Effector CD4-positive, alpha-beta T cell (primary cell): ENCODE results near the gene IPCEF1.
"Not testable (repeated sequence)": the region's sequence is repeated elsewhere in the genome, so short reads cannot be mapped to it uniquely, and the experiment has no call there.

Experiments
- DNase-seq: peaks from one replicate; pipeline ENCODE4 v3.0.0-alpha.2; 2020

Gene IPCEF1

DNA sequence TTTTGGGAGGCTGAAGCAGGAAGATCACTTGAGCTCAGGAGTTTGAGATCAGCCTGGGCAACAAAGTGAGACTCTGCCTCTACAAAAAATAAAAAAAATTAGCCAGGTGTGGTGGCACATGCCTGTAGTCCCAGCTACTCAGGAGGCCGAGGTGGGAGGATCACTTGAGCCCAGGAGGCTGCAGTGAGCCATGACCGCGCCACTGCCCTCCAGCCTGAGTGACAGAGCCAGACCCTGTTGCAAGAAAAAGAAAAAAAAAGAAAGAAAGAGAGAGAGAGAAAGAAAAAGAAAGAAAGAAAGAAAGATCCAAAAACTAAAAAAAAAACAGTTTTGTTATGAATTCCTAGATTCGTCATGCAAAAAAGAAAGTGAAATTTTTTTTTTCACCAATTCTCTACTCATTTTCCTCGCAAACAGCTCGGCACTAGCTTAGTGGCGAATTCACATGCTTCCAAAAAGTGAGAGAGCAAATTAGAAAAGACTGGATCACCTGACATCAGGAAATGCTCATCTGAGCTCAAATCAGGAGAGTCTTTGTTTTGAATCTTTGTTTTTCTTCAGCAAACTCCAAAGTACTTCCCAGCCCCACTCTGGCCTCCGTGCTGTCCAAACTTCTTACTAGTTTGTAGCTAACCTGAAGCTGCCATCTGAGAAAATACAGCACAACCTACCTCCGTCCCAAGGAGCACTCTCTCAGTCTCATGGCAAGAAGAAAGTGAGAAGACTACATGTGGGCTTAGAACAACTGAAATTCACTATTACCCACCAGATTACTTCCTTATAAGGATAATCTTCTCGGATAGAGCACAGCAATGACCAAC lies 27.0 kb downstream of the IPCEF1 start:
- no peak for DNase-seq

GRCh38 chr6:154327313-154327712 lies 29.3 kb downstream of the IPCEF1 start:
- not testable (repeated sequence) for DNase-seq

DNA sequence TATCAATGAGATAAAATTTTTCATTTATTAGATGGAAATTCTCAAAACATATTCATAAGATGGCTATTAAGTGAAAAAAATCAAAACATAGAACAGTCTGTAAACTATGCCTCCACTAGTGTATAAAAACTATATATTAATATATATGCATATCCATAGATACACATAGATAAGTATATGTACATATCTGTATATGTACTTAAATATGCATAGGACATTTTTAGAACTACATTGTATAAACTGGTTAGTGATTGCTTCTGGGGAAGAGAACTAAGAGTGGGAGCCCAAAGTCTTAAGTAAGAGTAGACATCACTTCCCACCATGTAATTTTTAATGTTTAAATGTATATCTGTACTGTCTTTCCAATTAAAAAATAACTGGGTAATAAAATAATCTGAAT lies 31.5 kb downstream of the IPCEF1 start:
- DNase-seq: no peak

GRCh38 chr6:154320181-154320580 lies 36.4 kb downstream of the IPCEF1 start:
- no peak for DNase-seq

GRCh38 chr6:154319231-154319858 lies 37.3 kb downstream of the IPCEF1 start:
- DNase-seq: no peak

- DNase-seq: no peak
These were observed 37.9 kb downstream of the IPCEF1 start for GRCh38 chr6:154318721-154319120.

DNA sequence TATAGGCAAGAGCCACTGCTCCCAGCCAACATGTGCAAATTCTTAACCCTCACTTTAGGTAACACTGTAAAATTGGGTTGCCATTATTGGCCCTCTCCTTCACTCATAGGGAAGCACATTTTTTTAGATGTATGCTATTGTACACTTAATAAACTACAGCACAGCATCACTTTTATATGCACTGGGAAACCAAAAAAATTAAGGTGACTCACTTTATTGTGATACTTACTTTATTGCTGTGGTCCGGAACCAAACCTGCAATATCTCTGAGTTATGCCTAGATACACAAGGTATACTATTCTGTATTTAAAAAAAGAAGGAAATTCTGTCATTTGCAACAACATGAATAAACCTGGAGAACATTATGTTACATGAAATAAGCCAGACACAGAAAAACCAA lies 40.5 kb downstream of the IPCEF1 start:
- DNase-seq: no peak

- DNase-seq: no peak
These were observed 42.5 kb downstream of the IPCEF1 start for GRCh38 chr6:154314084-154314483.

DNA sequence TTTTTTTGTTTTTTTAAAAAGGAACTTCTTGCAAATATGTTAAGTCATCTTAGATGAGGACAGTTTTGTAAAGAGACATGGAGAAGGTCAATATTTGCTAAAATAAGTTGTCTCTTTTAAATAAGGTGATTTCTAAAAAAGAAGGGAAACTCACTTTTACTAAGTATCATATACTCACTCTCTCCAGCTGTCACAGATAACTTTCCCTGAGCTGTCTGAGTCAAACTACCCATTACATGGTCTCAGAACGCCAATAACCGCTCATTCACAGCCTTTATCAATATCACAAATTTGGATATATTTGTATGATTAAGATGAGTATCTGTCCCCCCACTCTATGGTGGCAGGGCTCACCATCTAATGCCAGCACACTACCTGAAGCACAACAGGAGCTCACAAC lies 47.6 kb downstream of the IPCEF1 start:
- no peak for DNase-seq

- no peak for DNase-seq
These were observed 48.7 kb downstream of the IPCEF1 start for GRCh38 chr6:154307696-154308425.

- DNase-seq: not testable (repeated sequence)
These were observed 49.5 kb downstream of the IPCEF1 start for GRCh38 chr6:154307147-154307546.

DNA sequence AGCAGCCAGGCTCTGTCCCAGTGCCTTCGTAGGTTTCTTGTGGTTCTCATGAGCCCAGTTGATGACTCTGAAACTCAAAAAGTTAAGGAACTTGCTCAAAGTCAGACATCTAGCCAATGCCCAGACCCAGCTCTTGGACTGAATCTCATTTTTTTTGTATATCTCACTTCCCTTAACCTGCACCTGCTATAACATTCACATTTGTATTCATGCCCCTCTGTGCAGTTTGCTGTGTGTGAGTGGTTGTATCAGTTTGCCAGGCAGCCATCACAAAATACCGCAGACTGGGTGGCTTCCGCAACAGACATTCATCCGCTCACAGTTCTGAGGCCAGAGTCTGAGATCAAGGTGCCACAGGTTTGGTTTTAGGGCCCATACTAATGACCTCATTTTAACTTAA lies 49.9 kb downstream of the IPCEF1 start:
- DNase-seq: no peak

DNA sequence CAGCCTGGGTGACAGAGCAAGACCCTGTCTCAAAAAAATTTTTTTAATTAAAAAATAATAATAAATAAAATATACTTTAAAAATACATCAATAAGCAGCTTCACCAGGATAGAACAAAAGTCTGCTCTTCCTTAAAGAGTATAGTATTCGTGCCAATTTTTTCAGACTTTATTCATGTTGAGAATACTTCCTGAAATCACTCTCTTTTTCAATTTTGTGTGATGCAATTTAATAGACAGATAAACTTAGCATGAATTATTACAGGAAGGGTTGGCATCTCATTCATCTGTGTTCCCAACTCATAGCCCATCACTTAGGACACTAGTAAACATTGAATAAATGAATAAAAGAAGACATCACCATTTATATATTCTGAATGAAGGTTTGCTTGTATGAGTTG lies 52.4 kb downstream of the IPCEF1 start:
- no peak for DNase-seq

DNA sequence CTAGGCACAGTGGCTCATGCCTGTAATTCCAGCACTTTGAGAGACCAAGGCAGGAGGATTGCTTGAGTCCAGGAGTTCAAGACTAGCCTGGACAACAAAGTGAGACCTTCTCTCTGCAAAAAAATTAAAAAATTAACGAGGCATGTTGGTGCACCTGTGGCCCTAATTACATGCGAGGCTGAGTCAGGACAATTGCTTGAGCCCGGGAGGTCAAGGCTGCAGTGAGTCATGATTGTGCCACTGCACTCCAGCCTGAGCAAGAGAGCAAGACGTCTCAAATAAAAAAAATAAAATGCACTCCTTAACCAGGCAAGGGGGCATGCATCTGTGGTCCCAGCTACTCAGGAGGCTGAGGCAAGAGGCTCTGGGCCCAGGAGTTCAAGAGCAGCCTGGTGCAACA lies 53.0 kb downstream of the IPCEF1 start:
- not testable (repeated sequence) for DNase-seq

DNA sequence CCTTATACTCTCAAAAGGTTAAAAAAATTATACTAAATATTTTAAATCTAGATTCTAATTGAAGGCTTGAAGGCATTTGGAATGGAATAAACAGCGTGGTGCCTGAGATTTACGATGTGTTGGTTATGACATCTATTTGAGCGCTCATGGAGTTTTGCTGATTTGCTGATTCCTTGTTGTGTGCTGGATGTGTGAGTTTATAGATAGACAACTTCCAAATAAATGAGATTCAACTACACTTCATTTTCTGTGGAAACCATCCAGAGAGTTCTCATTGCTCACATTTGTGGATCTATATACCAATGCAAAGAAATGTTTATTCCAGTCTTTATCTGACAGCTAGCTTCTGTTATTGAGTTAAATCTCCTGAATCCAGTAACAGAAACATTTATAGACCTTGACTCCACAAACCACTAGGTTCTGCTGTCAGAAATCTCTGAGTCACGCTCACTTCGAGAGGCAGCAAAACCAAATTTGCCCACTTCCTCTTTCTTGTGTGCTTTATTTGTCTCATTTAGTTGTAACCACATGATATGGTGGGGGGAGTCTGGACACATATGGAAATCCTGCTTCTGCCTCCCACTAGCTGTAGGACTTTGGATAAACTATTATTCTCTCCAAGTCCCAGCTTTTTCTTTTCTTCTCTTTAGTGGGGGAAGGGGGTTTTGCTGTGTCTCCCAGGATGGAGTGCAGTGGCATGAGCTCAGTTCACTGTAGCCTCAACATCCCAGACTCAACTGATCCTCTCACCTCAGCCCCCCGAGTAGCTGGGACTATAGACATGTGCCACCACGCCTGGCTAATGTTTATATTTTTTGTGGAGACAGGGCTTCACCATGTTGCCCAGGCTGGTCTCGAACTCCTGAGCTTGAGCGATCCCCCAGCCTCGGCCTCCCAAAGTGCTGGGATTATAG lies 54.5 kb downstream of the IPCEF1 start:
- DNase-seq: no peak

DNA sequence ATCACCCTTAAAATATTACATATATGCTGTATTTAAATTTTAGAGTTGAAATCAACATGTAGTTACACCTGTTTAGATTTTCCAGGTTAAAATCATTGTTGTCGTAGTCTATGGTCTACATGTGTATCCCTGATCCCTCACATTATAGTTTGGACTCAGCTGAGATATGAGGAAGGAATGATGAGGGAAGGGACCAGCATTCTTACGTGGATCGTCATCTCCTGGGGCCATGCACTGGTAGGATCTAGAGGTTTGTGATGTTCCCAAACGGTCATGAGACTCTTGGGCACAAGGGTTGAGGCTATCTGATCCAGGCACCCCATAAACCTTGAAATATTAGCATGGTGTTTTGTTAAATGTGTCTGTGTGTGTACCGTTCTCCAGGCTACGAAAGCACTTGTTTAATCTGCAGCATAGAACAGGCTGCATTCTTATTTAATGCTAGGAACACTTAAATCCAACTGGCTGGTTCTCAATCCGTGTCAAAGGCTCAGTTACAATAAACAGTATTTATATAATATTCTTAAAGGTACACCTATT lies 55.4 kb downstream of the IPCEF1 start:
- no peak for DNase-seq

DNA sequence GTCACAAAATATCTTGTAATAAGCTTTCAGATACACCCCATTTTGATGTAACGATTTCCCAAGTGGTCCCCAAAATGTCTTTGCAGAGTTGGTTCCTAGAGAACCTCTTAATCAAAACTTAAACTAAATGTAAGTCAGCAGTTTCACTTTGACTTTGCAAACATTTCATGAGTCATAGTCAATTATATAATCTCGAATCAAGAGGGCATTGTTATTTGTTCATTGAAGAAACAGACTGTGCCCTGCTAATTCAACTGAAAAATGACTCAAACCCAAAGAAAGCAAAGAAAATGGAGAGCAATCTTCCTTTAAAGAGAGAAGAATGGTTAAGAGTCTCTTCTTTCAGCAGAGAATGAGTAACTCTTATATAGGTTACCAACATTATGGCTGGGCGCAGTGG lies 58.3 kb downstream of the IPCEF1 start:
- DNase-seq: no peak

- no peak for DNase-seq
These were observed 58.9 kb downstream of the IPCEF1 start for GRCh38 chr6:154297721-154298120.

GRCh38 chr6:154297210-154297609 lies 59.4 kb downstream of the IPCEF1 start:
- DNase-seq: no peak

GRCh38 chr6:154295733-154296132 lies 60.9 kb downstream of the IPCEF1 start:
- DNase-seq: no peak

DNA sequence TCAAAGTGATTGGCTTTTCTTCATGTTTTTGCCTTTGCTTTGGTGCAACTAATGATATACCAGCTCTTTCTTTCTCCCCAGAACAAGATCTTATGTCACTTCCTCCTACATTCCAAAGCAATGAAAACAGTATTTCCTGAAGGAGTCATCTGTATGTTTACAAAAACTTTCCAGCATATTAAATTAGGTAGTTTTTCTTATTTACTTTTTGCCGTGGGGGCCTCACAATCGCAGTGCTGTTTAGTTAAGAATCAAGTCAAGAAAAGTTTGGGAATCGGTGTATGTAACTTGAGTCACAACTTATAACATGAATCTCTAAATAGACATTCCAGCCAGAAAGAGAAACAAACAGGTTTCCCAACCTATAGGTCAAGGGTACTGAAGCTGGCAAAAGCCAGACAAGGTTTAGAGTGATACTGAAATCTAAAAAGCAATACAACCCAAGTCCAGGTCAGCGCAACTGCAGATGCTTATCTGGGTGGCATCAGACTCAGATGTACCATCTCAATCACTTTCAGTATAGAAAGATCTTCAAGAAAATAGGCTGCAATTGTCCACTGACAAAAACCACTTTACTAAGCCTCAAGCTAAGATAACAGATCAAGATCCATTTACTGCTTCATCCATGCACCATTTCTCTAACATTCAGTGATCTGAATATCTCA lies 63.6 kb downstream of the IPCEF1 start:
- DNase-seq: no peak

GRCh38 chr6:154292066-154292465 lies 64.5 kb downstream of the IPCEF1 start:
- DNase-seq: no peak
